ENCODE measurements around the gene UNK. TPM values are rescaled to one million over a fixed set of nuclear protein-coding genes. Genes with fewer than 3 reads are reported as not detected.
A peak's percentile ranks its signal among the peaks of the same experiment; 100 is the strongest.

UNK gene
- total RNA-seq, 1 experiment from 2014 or later: 35.4 TPM

DNA sequence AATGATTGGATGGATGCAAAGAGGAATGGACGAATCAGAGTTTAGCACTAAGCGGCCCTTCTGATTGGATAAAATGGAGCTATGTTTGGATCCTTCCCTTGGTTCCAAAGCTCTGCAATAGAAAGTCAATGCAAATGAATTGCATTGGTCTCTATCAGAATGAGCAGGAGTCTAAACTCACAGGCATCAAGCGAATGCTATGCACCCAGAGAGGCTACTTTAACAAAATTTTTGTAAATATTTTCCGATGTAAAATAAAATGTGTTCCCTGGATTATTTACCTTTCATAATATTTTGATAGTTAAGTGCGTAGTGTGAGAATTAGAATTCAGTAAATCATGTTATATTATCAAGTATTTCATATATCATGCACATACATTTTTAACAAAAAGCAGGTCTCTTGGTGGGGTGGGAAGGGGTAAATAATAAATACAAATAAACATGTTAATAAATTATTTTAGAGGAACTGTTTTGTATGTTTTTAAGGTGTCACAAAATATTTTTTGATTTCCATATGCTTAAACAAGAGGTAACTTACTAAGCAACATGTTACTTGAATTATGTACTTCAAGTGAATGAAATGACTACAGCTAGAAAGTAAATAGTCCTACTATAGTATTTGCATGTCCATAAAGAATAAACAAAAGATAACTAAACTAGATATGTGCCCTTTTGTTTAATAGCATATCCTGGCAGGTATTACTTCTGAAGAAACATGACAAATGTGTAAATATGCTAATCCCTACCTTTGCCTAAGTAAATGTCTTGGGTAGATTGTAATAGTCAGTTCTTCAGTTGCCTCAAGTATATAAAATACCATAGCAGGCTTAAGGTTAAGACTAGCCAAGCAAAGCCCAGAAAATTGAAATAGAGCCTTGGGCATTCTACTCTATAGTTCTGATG, 4.4 kb upstream of the UNK start:
- H3K4me3 Mint-ChIP-seq: peak overlapping the region; percentile 94
- no peaks in the 10 kb centered on the region for H3K9me3 Mint-ChIP-seq
- ChIA-PET POLR2A (interaction anchor here (0.5 to 1.0 kb wide), 12 partner anchors 9 to 353 kb away, joined by 3 to 7 read pairs (median 5); partner anchors contain the start of genes ITGB4, RECQL5, SAP30BP and TSEN54), CTCF (interaction anchor here (0.6 to 3.0 kb wide), 20 partner anchors 10 to 540 kb away, joined by 3 to 39 read pairs (median 6); partner anchors contain the start of genes GALK1, ITGB4, MRPL38 and SMIM5)
- DNase-seq (ENCODE audit: low spot score) (no peak), ATAC-seq (no peak)
- H3K27ac Mint-ChIP-seq: peak overlapping the region; percentile 68
- H3K4me1 Mint-ChIP-seq: peaks cover 44% of the 10 kb centered on the region
- TF ChIP-seq ZSCAN18 (CRISPR knock-in tag; IDR thresholded peaks at IDR 0.05): 0 out of 2 replicates have a peak, but pooled peaks have one; percentile 63
- TF ChIP-seq KAT7 (CRISPR knock-in tag; IDR thresholded peaks at IDR 0.05; ENCODE audit: borderline replicate concordance): no peak
- H3K36me3 Mint-ChIP-seq: peaks cover 28% of the 10 kb centered on the region
- H3K27me3 Mint-ChIP-seq (ENCODE audit: low read depth): peaks cover 4% of the 10 kb centered on the region

DNA sequence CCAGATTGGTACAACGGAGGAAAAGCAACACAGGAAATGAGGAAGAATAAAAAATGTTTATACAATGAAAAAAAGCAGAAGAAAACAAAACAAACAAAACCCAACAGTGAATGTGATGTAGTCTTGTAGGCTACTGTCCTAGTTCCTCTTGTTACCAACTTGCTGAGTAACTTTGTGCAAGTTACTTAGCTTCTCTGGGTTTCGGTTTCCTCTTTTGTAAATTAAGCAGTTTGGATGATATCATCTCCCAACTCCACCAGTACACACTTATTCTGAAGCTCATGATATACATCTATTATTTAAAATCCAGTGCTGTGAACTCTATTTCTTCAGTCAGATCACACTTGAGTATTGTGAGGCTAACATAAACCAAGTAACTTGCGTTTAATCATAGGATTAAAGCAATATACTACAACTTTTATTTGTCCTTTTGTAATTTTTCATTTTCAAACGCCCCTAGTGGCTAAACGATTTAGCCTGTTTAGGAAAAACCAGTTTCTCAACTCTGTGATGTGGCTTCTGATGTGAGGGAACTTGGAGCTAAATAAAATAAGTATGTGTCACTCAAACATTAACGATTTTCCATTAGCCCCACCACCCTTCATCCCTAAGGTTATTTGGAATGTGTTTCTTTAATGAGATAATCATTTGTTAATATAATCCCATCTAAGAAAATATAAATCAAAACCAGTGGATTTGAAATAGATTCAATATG, 1.4 kb upstream of the UNK start:
- DNase-seq (ENCODE audit: low spot score) (no peak), ATAC-seq (no peak)
- CTCF ChIA-PET: interaction anchor here (0.7 to 2.3 kb wide), 18 partner anchors 9 to 182 kb away, joined by 3 to 27 read pairs (median 6); partner anchors contain the start of genes GALK1, ITGB4, SMIM5 and UNC13D
- TF ChIP-seq E2F5 (CRISPR knock-in tag; IDR thresholded peaks at IDR 0.05) (no peak), CTCF (IDR thresholded peaks at IDR 0.05) (peak; percentile 40)
- H3K27me3 Mint-ChIP-seq (ENCODE audit: low read depth): peaks cover 4% of the 10 kb centered on the region
- peak overlapping the region; percentile 93 for H3K27ac Mint-ChIP-seq
- POLR2A ChIA-PET: interaction anchor here (1.2 kb wide), 1 partner anchor 9 kb away, joined by 4 read pairs; no protein-coding TSS in a partner anchor
- H3K4me3 Mint-ChIP-seq: peak overlapping the region; percentile 95
- peaks cover 14% of the 10 kb centered on the region for H3K36me3 Mint-ChIP-seq
- no peaks in the 10 kb centered on the region for H3K9me3 Mint-ChIP-seq
- H3K4me1 Mint-ChIP-seq: peaks cover 40% of the 10 kb centered on the region

DNA sequence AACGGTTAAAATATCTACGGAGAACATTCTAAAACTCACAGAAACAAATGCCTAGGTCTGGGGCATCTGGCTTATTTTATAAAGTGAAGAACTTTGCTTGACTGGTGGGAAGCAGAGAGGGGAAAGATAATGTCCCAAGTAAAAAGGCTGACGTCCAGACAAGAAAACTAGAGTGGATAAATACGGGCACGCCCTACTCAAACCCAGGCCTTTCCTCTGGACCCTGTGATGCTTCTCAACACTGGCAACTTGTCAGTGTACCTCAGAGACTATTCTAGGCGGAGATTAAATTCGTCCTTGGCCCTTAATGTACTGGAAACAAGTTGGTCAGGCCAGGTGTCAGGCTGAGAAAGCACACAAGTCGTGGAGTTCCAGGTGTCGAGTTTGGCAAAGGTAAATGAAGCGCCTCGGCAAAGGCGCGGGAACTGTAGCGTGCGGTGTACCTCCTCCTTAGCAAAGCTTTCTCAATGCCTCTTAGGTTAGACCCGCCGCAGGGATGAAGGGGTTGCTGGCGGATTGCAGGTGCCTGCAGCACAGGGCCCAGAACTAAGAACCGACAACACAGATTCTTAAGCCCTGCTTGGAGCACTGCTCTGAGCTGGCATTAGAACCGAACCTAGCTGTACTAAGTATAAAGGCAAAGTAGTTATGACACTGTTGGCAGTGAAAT, 668 bp upstream of the UNK start:
- H3K4me1 Mint-ChIP-seq: peaks cover 34% of the 10 kb centered on the region
- H3K27ac Mint-ChIP-seq: peak overlapping the region; percentile 93
- no peaks in the 10 kb centered on the region for H3K9me3 Mint-ChIP-seq
- peak; percentile 1; the same call in 1 of the 2 replicates for ATAC-seq
- ChIA-PET POLR2A (interaction anchor here (0.6 to 2.2 kb wide), 5 partner anchors 9 to 71 kb away, joined by 3 to 13 read pairs (median 4); partner anchors contain the start of gene WBP2), CTCF (interaction anchor here (0.7 to 2.3 kb wide), 18 partner anchors 9 to 183 kb away, joined by 3 to 27 read pairs (median 6); partner anchors contain the start of genes GALK1, ITGB4, SMIM5 and UNC13D)
- DNase-seq (ENCODE audit: low spot score): peak; percentile 38
- peak overlapping the region; percentile 95 for H3K4me3 Mint-ChIP-seq
- TF ChIP-seq FOXP1 (CRISPR knock-in tag; IDR thresholded peaks at IDR 0.05; ENCODE audit: borderline replicate concordance): no peak
- peaks cover 4% of the 10 kb centered on the region for H3K27me3 Mint-ChIP-seq (ENCODE audit: low read depth)
- peaks cover 7% of the 10 kb centered on the region for H3K36me3 Mint-ChIP-seq

- H3K9me3 Mint-ChIP-seq: no peaks in the 10 kb centered on the region
- H3K36me3 Mint-ChIP-seq: peaks cover 5% of the 10 kb centered on the region; the same call in 1 of the 2 replicates
- peak; percentile 47 for ATAC-seq
- H3K27me3 Mint-ChIP-seq (ENCODE audit: low read depth): no peaks in the 10 kb centered on the region
- CTCF ChIA-PET: interaction anchor here (1.0 to 2.3 kb wide), 8 partner anchors 14 to 260 kb away, joined by 3 to 20 read pairs (median 4); partner anchors contain the start of gene LLGL2
- peaks cover 31% of the 10 kb centered on the region for H3K4me1 Mint-ChIP-seq
- peak overlapping the region; percentile 100 for H3K27ac Mint-ChIP-seq
- POLR2A ChIA-PET: interaction anchor here (0.7 to 2.2 kb wide), 9 partner anchors 9 to 70 kb away, joined by 3 to 13 read pairs (median 4); partner anchors contain the start of gene WBP2
- peak; percentile 87 for DNase-seq (ENCODE audit: low spot score)
- H3K4me3 Mint-ChIP-seq: peak overlapping the region; percentile 95
- TF ChIP-seq ETV6 (CRISPR knock-in tag; IDR thresholded peaks at IDR 0.05) (no peak), GABPB1 (CRISPR knock-in tag; IDR thresholded peaks at IDR 0.05) (peak; percentile 3), TEAD4 (CRISPR knock-in tag; IDR thresholded peaks at IDR 0.05) (no peak), HMGXB4 (CRISPR knock-in tag; IDR thresholded peaks at IDR 0.05) (peak; percentile 63; the same call in 1 of the 2 replicates), EMX1 (CRISPR knock-in tag; IDR thresholded peaks at IDR 0.05) (peak; percentile 68; the same call in 1 of the 2 replicates), ATF1 (CRISPR knock-in tag; IDR thresholded peaks at IDR 0.05) (no peak), ZNF232 (CRISPR knock-in tag; IDR thresholded peaks at IDR 0.05) (no peak), FOXJ3 (CRISPR knock-in tag; IDR thresholded peaks at IDR 0.05; ENCODE audit: borderline replicate concordance) (0 out of 2 replicates have a peak, but pooled peaks have one; percentile 54)
- TF ChIP-seq, protein P1, sequence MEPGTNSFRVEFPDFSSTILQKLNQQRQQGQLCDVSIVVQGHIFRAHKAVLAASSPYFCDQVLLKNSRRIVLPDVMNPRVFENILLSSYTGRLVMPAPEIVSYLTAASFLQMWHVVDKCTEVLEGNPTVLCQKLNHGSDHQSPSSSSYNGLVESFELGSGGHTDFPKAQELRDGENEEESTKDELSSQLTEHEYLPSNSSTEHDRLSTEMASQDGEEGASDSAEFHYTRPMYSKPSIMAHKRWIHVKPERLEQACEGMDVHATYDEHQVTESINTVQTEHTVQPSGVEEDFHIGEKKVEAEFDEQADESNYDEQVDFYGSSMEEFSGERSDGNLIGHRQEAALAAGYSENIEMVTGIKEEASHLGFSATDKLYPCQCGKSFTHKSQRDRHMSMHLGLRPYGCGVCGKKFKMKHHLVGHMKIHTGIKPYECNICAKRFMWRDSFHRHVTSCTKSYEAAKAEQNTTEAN (CRISPR knock-in tag; IDR thresholded peaks at IDR 0.05): no peak
Observed at GRCh38 chr17:75785016-75785890, 647 bp downstream of the UNK start.

Data from WTC11 (cell line).